Measurements from ENCODE around the gene SCT. TPM values are rescaled to one million over a fixed set of nuclear protein-coding genes. Genes with fewer than 3 reads are reported as not detected.

Gene SCT
- total and polyA plus RNA-seq, 2 donors (not counting 3 experiments of a cell fraction or from before 2014, with no cell fraction given), result not detected

GRCh38 chr11:625636-626268 is 1.2 kb downstream of the SCT start:
- Histone ChIP-seq H3K4me2 (ENCODE audit: insufficient read depth, low read length) (no peak overlapping the region), H3K9me1 (replicated peaks; ENCODE audit: control insufficient read depth, extremely low read depth, insufficient read depth, low read length) (no peaks in the 10 kb centered on the region), H3K9me3 (replicated peaks; ENCODE audit: control insufficient read depth, insufficient read depth, low read length) (no peaks in the 10 kb centered on the region), H3K36me3 (ENCODE audit: control insufficient read depth in 2 of 2, extremely low read depth in 1 of 2, insufficient read depth in 2 of 2, low read length in 2 of 2) (no peaks in the 10 kb centered on the region), H2AFZ (ENCODE audit: low read depth, low read length) (no peak overlapping the region), H4K20me1 (replicated peaks; ENCODE audit: control insufficient read depth, extremely low read depth, insufficient read depth, low read length) (no peaks in the 10 kb centered on the region), H3K27me3 (ENCODE audit: control insufficient read depth in 2 of 2, insufficient read depth in 2 of 2, low read length in 2 of 2) (peaks cover 4 to 14% of the 10 kb centered on the region in 2 experiments), H3K79me2 (ENCODE audit: control insufficient read depth, insufficient read depth, low read length) (no peaks in the 10 kb centered on the region), H3K4me1 (ENCODE audit: control insufficient read depth, extremely low read depth, insufficient read depth, low read length) (no peaks in the 10 kb centered on the region), H3K27ac (ENCODE audit: insufficient read depth, low read depth, low read length) (no peak overlapping the region), H3K4me3 (replicated peaks in 1 of 3; ENCODE audit: insufficient read depth in 1 of 3, low read depth in 1 of 3, low read length in 3 of 3) (no peak overlapping the region), H3K9ac (replicated peaks; ENCODE audit: extremely low read depth, insufficient read depth, low read length) (no peak overlapping the region)
- intact Hi-C loops (cut with micrococcal nuclease) (no loop called here), dilution Hi-C loops (cut with MboI; ENCODE audit: extremely low pct_ligation_motif_present, low sequenced_read_pairs) (no loop called here)
- no peak for DNase-seq (ENCODE audit: low read depth, low spot score)
- no TSS peak for BruUV-seq (replicated peaks)
- no peak for FAIRE-seq
- CTCF ChIA-PET, result no interaction called here
- POLR2A ChIA-PET, result no interaction called here
- TF ChIP-seq POLR2AphosphoS5 (IDR thresholded peaks at IDR 0.05; ENCODE audit: insufficient read depth, low read depth, low read length) (no peak), CTCF (IDR thresholded peaks at IDR 0.05; ENCODE audit: extremely low read depth in 1 of 2, insufficient read depth in 1 of 2, low read depth in 1 of 2, low read length in 2 of 2) (no peak), MYC (IDR thresholded peaks at IDR 0.05; ENCODE audit: low read depth, low read length) (no peak), FOS (IDR thresholded peaks at IDR 0.05; ENCODE audit: borderline replicate concordance, insufficient read depth, low read length) (no peak), POLR2A (IDR thresholded peaks at IDR 0.05; ENCODE audit: low read depth, low read length) (no peak), JUN (IDR thresholded peaks at IDR 0.05; ENCODE audit: borderline replicate concordance, insufficient read depth, insufficient read length, low read depth) (no peak), EZH2 (IDR thresholded peaks at IDR 0.05; ENCODE audit: borderline replicate concordance, low read depth, low read length, severe bottlenecking) (no peak), GATA2 (IDR thresholded peaks at IDR 0.05; ENCODE audit: insufficient read depth, insufficient read length, low read depth, low read length) (no peak), MAX (IDR thresholded peaks at IDR 0.05; ENCODE audit: insufficient read depth, insufficient read length) (no peak)

Measured in endothelial cell of umbilical vein (primary cell).